Astrocyte of the hippocampus (primary cell): ENCODE results near the gene DYNC2H1.

ENCODE experiments used
- DNase-seq: peaks from one replicate; pipeline ENCODE4 v3.0.0; 2011; ENCODE audit warnings: low read depth, low spot score

DYNC2H1 gene

GRCh38 chr11:103108933-103109817 lies at the start of gene DYNC2H1:
Gene DYNC2H1, plus strand, starts transcription at chr11:103109426. Its CDS starts 149 bp downstream, at chr11:103109575.
- peak; percentile 97 for DNase-seq

GRCh38 chr11:103061656-103062055 lies 47.6 kb upstream of the DYNC2H1 start:
- no peak for DNase-seq

GRCh38 chr11:103067118-103067517 lies 42.1 kb upstream of the DYNC2H1 start:
- no peak for DNase-seq

- DNase-seq = no peak
Observed at GRCh38 chr11:103069367-103069766, 39.9 kb upstream of the DYNC2H1 start.

GRCh38 chr11:103070142-103070541 lies 39.1 kb upstream of the DYNC2H1 start:
- no peak for DNase-seq

GRCh38 chr11:103071008-103071407 lies 38.2 kb upstream of the DYNC2H1 start:
- DNase-seq = no peak

- DNase-seq = no peak
Observed at GRCh38 chr11:103076361-103076760, 32.9 kb upstream of the DYNC2H1 start.

GRCh38 chr11:103077554-103077953 lies 31.7 kb upstream of the DYNC2H1 start:
- DNase-seq = no peak

- no peak for DNase-seq
Observed at GRCh38 chr11:103078710-103079109, 30.5 kb upstream of the DYNC2H1 start.

GRCh38 chr11:103079833-103080232 lies 29.4 kb upstream of the DYNC2H1 start:
- DNase-seq = no peak

- peak; percentile 6 for DNase-seq
Observed at GRCh38 chr11:103085758-103086365, 23.4 kb upstream of the DYNC2H1 start.

GRCh38 chr11:103086461-103086860 lies 22.8 kb upstream of the DYNC2H1 start:
- DNase-seq = no peak

GRCh38 chr11:103091064-103091800 lies 18.0 kb upstream of the DYNC2H1 start:
- DNase-seq = peak; percentile 45

GRCh38 chr11:103091801-103092524 lies 17.3 kb upstream of the DYNC2H1 start, which contains the start of gene DCUN1D5:
Gene DCUN1D5, minus strand, starts transcription at chr11:103092160. Its CDS starts 288 bp downstream, at chr11:103091872.
- peak; percentile 98 for DNase-seq

GRCh38 chr11:103097279-103097678 lies 11.9 kb upstream of the DYNC2H1 start:
- DNase-seq = no peak

GRCh38 chr11:103109818-103110388 lies 677 bp downstream of the DYNC2H1 start:
- no peak for DNase-seq

GRCh38 chr11:103110391-103110790 lies 1.2 kb downstream of the DYNC2H1 start:
- DNase-seq = peak; percentile 49

GRCh38 chr11:103111400-103111799 lies 2.2 kb downstream of the DYNC2H1 start:
- no peak for DNase-seq

GRCh38 chr11:103112364-103112763 lies 3.1 kb downstream of the DYNC2H1 start:
- DNase-seq = no peak

- no peak for DNase-seq
Observed at GRCh38 chr11:103114836-103115235, 5.6 kb downstream of the DYNC2H1 start.

GRCh38 chr11:103125462-103125861 lies 16.2 kb downstream of the DYNC2H1 start:
- no peak for DNase-seq
